ENCODE results near the gene CHD8. TPM values are rescaled to one million over a fixed set of nuclear protein-coding genes. Genes with fewer than 3 reads are reported as not detected.

Gene CHD8
- total and polyA plus RNA-seq, 2 of the 13 experiments (the other 11 are each of a cell fraction or from before 2014, with no cell fraction given) = 35.1 to 79.6 TPM

- H3K27ac ChIP-seq (ENCODE audit: extremely low read length, insufficient read depth, low read length) = peak overlapping the region; percentile 96
- H4K20me1 ChIP-seq (ENCODE audit: insufficient read depth, low read length) = peaks cover 10% of the 10 kb centered on the region
- H3K36me3 ChIP-seq (replicated peaks in 1 of 2; ENCODE audit: control insufficient read depth in 1 of 2, insufficient read depth in 2 of 2, low read length in 2 of 2) = peaks cover 1 to 4% of the 10 kb centered on the region in 2 experiments; a peak in 2 of 5 replicates
- H3K9ac ChIP-seq (ENCODE audit: insufficient read depth, low read depth, low read length) = peak overlapping the region; percentile 87
- H3K27me3 ChIP-seq (ENCODE audit: control insufficient read depth in 1 of 2, insufficient read depth in 2 of 2, low read length in 2 of 2) = no peaks in the 10 kb centered on the region; a peak in 1 of 5 replicates
- FAIRE-seq (peak; percentile 8), DNase-seq (ENCODE audit: low spot score) (peak; percentile 33), ATAC-seq (peak; percentile 11)
- intact Hi-C loops (cut with micrococcal nuclease; ENCODE audit: unreplicated experiment) (loop anchor here (5.0 kb wide), 1 partner anchor 42 kb away; no protein-coding TSS in a partner anchor), in situ Hi-C loops (cut with HindIII; ENCODE audit: extremely low pct_ligation_motif_present, low pct_unique_long_range_greater_than_20kb) (no loop called here)
- peaks cover 54% of the 10 kb centered on the region for H3K79me2 ChIP-seq (ENCODE audit: insufficient read depth, low read length)
- TSS peak; percentile 63 for BruUV-seq (replicated peaks)
- CTCF ChIA-PET (ENCODE audit: low intra/inter-chr PET ratio, low total read pairs) = interaction anchor here (1.9 kb wide), 1 partner anchor 22 kb away, joined by 19 read pairs; the partner anchor contains the start of genes RAB2B and TOX4
- peak overlapping the region; percentile 93 for H3K4me2 ChIP-seq (ENCODE audit: low read depth, low read length)
- WGBS (ENCODE audit: low lambda C conversion rate) = 3% methylated on average over 15 of the region's 15 CpGs
- no peaks in the 10 kb centered on the region for H3K9me3 ChIP-seq (ENCODE audit: low read length)
- H2AFZ ChIP-seq (ENCODE audit: low read length) = no peak overlapping the region
- H3K4me1 ChIP-seq (ENCODE audit: insufficient read depth, low read length) = peaks cover 44% of the 10 kb centered on the region
- POLR2A ChIA-PET = interaction anchor here (1.2 to 4.7 kb wide), 13 partner anchors 10 to 358 kb away, joined by 4 to 211 read pairs (median 11); partner anchors contain the start of genes METTL3, RAB2B, SUPT16H and TOX4
- peak overlapping the region; percentile 90 to 95 (median 93) for H3K4me3 ChIP-seq (replicated peaks in 1 of 3; ENCODE audit: insufficient read depth in 1 of 3, low read depth in 2 of 3, low read length in 3 of 3)
- TF ChIP-seq ZNF879 (CRISPR knock-in tag; IDR thresholded peaks at IDR 0.05) = 0 out of 2 replicates have a peak, but pooled peaks have one; percentile 61
- 0 out of 2 replicates have a peak, but pooled peaks have one; percentile 6 for TF ChIP-seq ZBTB3 (CRISPR knock-in tag; IDR thresholded peaks at IDR 0.05; ENCODE audit: borderline replicate concordance, low read depth)
- TF ChIP-seq RXRB (CRISPR knock-in tag; IDR thresholded peaks at IDR 0.05; ENCODE audit: borderline replicate concordance) = 0 out of 2 replicates have a peak, but pooled peaks have one; percentile 9
- 0 out of 2 replicates have a peak, but pooled peaks have one; percentile 36 for TF ChIP-seq HHEX (CRISPR knock-in tag; IDR thresholded peaks at IDR 0.05)
- TF ChIP-seq TGIF2 (CRISPR knock-in tag; IDR thresholded peaks at IDR 0.05) = peak; percentile 27; the same call in 1 of the 2 replicates
- no peak for TF ChIP-seq SRSF9 (IDR thresholded peaks at IDR 0.05; ENCODE audit: borderline replicate concordance, insufficient read depth, low read depth, low read length, poor library complexity, severe bottlenecking)
- TF ChIP-seq ZFP41 (CRISPR knock-in tag; IDR thresholded peaks at IDR 0.05; ENCODE audit: borderline replicate concordance) = no peak
- 0 out of 2 replicates have a peak, but pooled peaks have one; percentile 51 for TF ChIP-seq THAP7 (CRISPR knock-in tag; IDR thresholded peaks at IDR 0.05)
- peak; percentile 20; the same call in 1 of the 2 replicates for TF ChIP-seq SAP130 (CRISPR knock-in tag; IDR thresholded peaks at IDR 0.05; ENCODE audit: low read depth)
- no peak for TF ChIP-seq ZNF737 (CRISPR knock-in tag; IDR thresholded peaks at IDR 0.05; ENCODE audit: borderline replicate concordance)
- peak; percentile 7; the same call in 1 of the 2 replicates for TF ChIP-seq ZNF678 (CRISPR knock-in tag; IDR thresholded peaks at IDR 0.05)
- no peak for TF ChIP-seq TRIM22 (IDR thresholded peaks at IDR 0.05)
- no peak for TF ChIP-seq ZMYM4 (CRISPR knock-in tag; IDR thresholded peaks at IDR 0.05)
- 0 out of 2 replicates have a peak, but pooled peaks have one; percentile 17 for TF ChIP-seq ZSCAN9 (CRISPR knock-in tag; IDR thresholded peaks at IDR 0.05; ENCODE audit: borderline replicate concordance)
- 0 out of 2 replicates have a peak, but pooled peaks have one; percentile 25 for TF ChIP-seq ISL2 (CRISPR knock-in tag; IDR thresholded peaks at IDR 0.05)
- TF ChIP-seq ZNF224 (CRISPR knock-in tag; IDR thresholded peaks at IDR 0.05) = peak; percentile 2; the same call in 1 of the 2 replicates
- TF ChIP-seq TMF1 (CRISPR knock-in tag; IDR thresholded peaks at IDR 0.05; ENCODE audit: low read depth) = no peak
- TF ChIP-seq, protein P1, sequence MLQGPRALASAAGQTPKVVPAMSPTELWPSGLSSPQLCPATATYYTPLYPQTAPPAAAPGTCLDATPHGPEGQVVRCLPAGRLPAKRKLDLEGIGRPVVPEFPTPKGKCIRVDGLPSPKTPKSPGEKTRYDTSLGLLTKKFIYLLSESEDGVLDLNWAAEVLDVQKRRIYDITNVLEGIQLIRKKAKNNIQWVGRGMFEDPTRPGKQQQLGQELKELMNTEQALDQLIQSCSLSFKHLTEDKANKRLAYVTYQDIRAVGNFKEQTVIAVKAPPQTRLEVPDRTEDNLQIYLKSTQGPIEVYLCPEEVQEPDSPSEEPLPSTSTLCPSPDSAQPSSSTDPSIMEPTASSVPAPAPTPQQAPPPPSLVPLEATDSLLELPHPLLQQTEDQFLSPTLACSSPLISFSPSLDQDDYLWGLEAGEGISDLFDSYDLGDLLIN (CRISPR knock-in tag; IDR thresholded peaks at IDR 0.05; ENCODE audit: borderline replicate concordance) = 0 out of 2 replicates have a peak, but pooled peaks have one; percentile 20
- TF ChIP-seq XRCC5 (optimal IDR thresholded peaks at IDR 0.05; ENCODE audit: low read length) = peak; percentile 15
- peak; percentile 30; the same call in 1 of the 2 replicates for TF ChIP-seq ZMAT3 (CRISPR knock-in tag; conservative IDR thresholded peaks at IDR 0.05)
- TF ChIP-seq ZNF335 (CRISPR knock-in tag; IDR thresholded peaks at IDR 0.05) = peak; percentile 36; the same call in 1 of the 2 replicates
These were observed 929 bp downstream of the CHD8 start for GRCh38 chr14:21454843-21455544.
